ENCODE measurements around the gene BCAT1. TPM values are rescaled to one million over a fixed set of nuclear protein-coding genes. Genes with fewer than 3 reads are reported as not detected.
"Not testable (repeated sequence)": the region's sequence is repeated elsewhere in the genome, so short reads cannot be mapped to it uniquely, and the experiment has no call there.

Gene BCAT1
- total and polyA plus RNA-seq, 2 donors (not counting 1 experiment from before 2014, with no cell fraction given) = 0.33 to 9.6 TPM

DNA sequence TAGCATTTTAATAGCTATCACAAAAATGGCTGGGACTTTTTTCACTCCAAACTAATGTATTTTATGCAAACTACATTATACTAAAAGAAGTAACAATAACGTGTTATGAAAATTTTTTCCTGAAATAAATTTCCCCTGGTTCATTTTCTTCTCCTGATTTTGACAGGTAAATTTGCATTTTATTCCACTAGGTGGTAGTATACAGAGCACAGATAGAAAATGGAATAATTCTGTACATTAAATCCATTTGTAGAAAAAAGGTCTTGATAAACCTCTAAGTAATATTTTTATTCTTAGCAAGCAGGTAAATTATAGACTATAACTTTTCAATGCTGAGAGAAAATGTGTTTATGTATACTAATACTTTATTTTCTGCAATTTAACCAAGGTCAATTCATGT, 96.5 kb downstream of the BCAT1 start:
- H3K9me3 Mint-ChIP-seq (ENCODE audit: insufficient read depth) = no peaks in the 10 kb centered on the region
- no CpG with 5 or more reads among the region's 1 CpG for WGBS (ENCODE audit: insufficient coverage)
- Histone ChIP-seq H3K27ac (ENCODE audit: low read length in 2 of 2) (no peak overlapping the region), H3K4me1 (ENCODE audit: control insufficient read depth in 2 of 2, insufficient read depth in 2 of 2, low read length in 2 of 2) (no peaks in the 10 kb centered on the region), H3K9me3 (ENCODE audit: control extremely low read depth in 1 of 3, control insufficient read depth in 2 of 3, insufficient read depth in 1 of 3, low read length in 2 of 3) (no peaks in the 10 kb centered on the region), H3K36me3 (replicated peaks in 1 of 2; ENCODE audit: control extremely low read depth in 1 of 2, control insufficient read depth in 1 of 2, extremely low read depth in 1 of 2, insufficient read depth in 2 of 2, low read length in 1 of 2) (no peaks in the 10 kb centered on the region), H3K27me3 (replicated peaks in 1 of 4; ENCODE audit: control extremely low read depth in 1 of 4, control insufficient read depth in 3 of 4, insufficient read depth in 4 of 4, low read length in 3 of 4) (no peaks in the 10 kb centered on the region), H4K20me1 (ENCODE audit: control insufficient read depth, insufficient read depth, low read length, poor library complexity, severe bottlenecking) (no peaks in the 10 kb centered on the region), H2AFZ (ENCODE audit: insufficient read depth, low read depth, low read length, poor library complexity, severe bottlenecking) (no peak overlapping the region), H3K9ac (ENCODE audit: low read length) (no peak overlapping the region), H3K4me3 (ENCODE audit: control extremely low read depth in 1 of 5, extremely low read depth in 1 of 5, insufficient read depth in 1 of 5, low read depth in 2 of 5, low read length in 4 of 5) (no peak overlapping the region), H3K4me2 (replicated peaks; ENCODE audit: low read depth, low read length, poor library complexity, severe bottlenecking) (no peak overlapping the region), H3K79me2 (ENCODE audit: control insufficient read depth, insufficient read depth, low read length) (no peaks in the 10 kb centered on the region)
- POLR2A ChIA-PET = no interaction called here
- TF ChIP-seq EZH2 (IDR thresholded peaks at IDR 0.05; ENCODE audit: borderline replicate concordance, insufficient read depth, low read depth, low read length, poor library complexity, severe bottlenecking) = no peak
- TF ChIP-seq, protein P1, sequence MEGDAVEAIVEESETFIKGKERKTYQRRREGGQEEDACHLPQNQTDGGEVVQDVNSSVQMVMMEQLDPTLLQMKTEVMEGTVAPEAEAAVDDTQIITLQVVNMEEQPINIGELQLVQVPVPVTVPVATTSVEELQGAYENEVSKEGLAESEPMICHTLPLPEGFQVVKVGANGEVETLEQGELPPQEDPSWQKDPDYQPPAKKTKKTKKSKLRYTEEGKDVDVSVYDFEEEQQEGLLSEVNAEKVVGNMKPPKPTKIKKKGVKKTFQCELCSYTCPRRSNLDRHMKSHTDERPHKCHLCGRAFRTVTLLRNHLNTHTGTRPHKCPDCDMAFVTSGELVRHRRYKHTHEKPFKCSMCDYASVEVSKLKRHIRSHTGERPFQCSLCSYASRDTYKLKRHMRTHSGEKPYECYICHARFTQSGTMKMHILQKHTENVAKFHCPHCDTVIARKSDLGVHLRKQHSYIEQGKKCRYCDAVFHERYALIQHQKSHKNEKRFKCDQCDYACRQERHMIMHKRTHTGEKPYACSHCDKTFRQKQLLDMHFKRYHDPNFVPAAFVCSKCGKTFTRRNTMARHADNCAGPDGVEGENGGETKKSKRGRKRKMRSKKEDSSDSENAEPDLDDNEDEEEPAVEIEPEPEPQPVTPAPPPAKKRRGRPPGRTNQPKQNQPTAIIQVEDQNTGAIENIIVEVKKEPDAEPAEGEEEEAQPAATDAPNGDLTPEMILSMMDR (IDR thresholded peaks at IDR 0.05) = peak; percentile 52
- intact Hi-C loops (cut with micrococcal nuclease) = loop anchor here (1.0 kb wide), 1 partner anchor 278 kb away; no protein-coding TSS in a partner anchor
- DNase-seq (no peak), ATAC-seq (ENCODE audit: low read depth) (no peak)
- H3K27me3 Mint-ChIP-seq = no peaks in the 10 kb centered on the region
- H3K4me3 Mint-ChIP-seq = no peak overlapping the region
- H3K4me1 Mint-ChIP-seq = no peaks in the 10 kb centered on the region
- H3K27ac Mint-ChIP-seq = no peak overlapping the region
- CTCF ChIA-PET = interaction anchor here (0.8 to 4.1 kb wide), 7 partner anchors 8 to 303 kb away, joined by 3 to 31 read pairs (median 4); no protein-coding TSS in a partner anchor

DNA sequence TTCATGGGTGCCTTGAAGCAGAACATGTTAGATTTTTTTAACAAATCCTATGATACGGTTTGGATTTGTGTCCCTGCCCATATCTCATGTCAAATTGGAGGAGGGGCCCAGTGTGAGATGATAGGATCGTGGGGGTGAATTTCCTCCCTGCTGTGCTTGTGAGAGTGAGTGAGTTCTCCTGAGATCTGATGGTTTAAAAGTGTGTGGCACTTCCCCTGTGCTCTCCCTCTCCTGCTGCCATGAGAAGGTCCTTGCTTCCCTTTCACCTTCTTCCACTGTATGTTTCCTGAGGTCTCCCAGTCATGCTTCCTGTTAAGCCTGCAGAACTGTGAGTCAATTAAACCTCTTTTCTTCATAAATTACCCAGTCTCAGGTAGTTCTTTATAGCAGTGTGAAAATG, 97.0 kb downstream of the BCAT1 start:
- WGBS (ENCODE audit: insufficient coverage) = no CpG with 5 or more reads among the region's 2 CpGs
- not testable (repeated sequence) for H2AFZ ChIP-seq (ENCODE audit: insufficient read depth, low read depth, low read length, poor library complexity, severe bottlenecking); H3K9me3 Mint-ChIP-seq (ENCODE audit: insufficient read depth)

More for the DNA sequence above, 97.0 kb downstream of the BCAT1 start:
- H3K4me1 Mint-ChIP-seq; H3K79me2 ChIP-seq (ENCODE audit: control insufficient read depth, insufficient read depth, low read length); H3K4me3 Mint-ChIP-seq; H3K27me3 ChIP-seq (replicated peaks in 1 of 4; ENCODE audit: control extremely low read depth in 1 of 4, control insufficient read depth in 3 of 4, insufficient read depth in 4 of 4, low read length in 3 of 4); H3K4me1 ChIP-seq (ENCODE audit: control insufficient read depth in 2 of 2, insufficient read depth in 2 of 2, low read length in 2 of 2); DNase-seq; H4K20me1 ChIP-seq (ENCODE audit: control insufficient read depth, insufficient read depth, low read length, poor library complexity, severe bottlenecking); H3K9ac ChIP-seq (ENCODE audit: low read length); H3K9me3 ChIP-seq (ENCODE audit: control extremely low read depth in 1 of 3, control insufficient read depth in 2 of 3, insufficient read depth in 1 of 3, low read length in 2 of 3); H3K27me3 Mint-ChIP-seq; H3K4me2 ChIP-seq (replicated peaks; ENCODE audit: low read depth, low read length, poor library complexity, severe bottlenecking); H3K27ac Mint-ChIP-seq; H3K36me3 ChIP-seq (replicated peaks in 1 of 2; ENCODE audit: control extremely low read depth in 1 of 2, control insufficient read depth in 1 of 2, extremely low read depth in 1 of 2, insufficient read depth in 2 of 2, low read length in 1 of 2); H3K4me3 ChIP-seq (ENCODE audit: control extremely low read depth in 1 of 5, extremely low read depth in 1 of 5, insufficient read depth in 1 of 5, low read depth in 2 of 5, low read length in 4 of 5); H3K27ac ChIP-seq (ENCODE audit: low read length in 2 of 2); POLR2A ChIA-PET; ATAC-seq (ENCODE audit: low read depth): not testable (repeated sequence)
- intact Hi-C loops (cut with micrococcal nuclease) = loop anchor here (1.0 kb wide), 1 partner anchor 278 kb away; no protein-coding TSS in a partner anchor
- CTCF ChIA-PET = interaction anchor here (0.8 to 4.1 kb wide), 6 partner anchors 9 to 303 kb away, joined by 3 to 31 read pairs (median 4); no protein-coding TSS in a partner anchor

Data from B cell (primary cell).